GM23248 (cell line): ENCODE results near the gene ASIC4.

Experiments
- EZH2 ChIP-seq: fragments of 200-600 bp; sonication (generic); IDR thresholded peaks from 2 replicates; pipeline ENCODE4 v1.6.1; 2018; ENCODE audit warnings: antibody characterized with exemption, mild to moderate bottlenecking; ENCODE audit not compliant: insufficient read depth, poor library complexity, severe bottlenecking
- EZH2phosphoT487 ChIP-seq: fragments of 200-600 bp; sonication (generic); IDR thresholded peaks from 2 replicates; pipeline ENCODE4 v1.6.1; 2018; ENCODE audit warnings: antibody characterized with exemption, moderate library complexity, mild to moderate bottlenecking, low read depth; ENCODE audit not compliant: insufficient read depth

GRCh38 chr2:219575566-219576504 is 61.6 kb downstream of the ASIC4 start:
- TF ChIP-seq EZH2: no peak
- no peak for TF ChIP-seq EZH2phosphoT487
